ENCODE results near the gene RALGAPA1.

The RALGAPA1 gene

GRCh38 chr14:35533357-35534207, 275.5 kb downstream of the RALGAPA1 start, which contains the start of gene INSM2:
Gene INSM2, plus strand, starts transcription at chr14:35534164. Its CDS starts 89 bp downstream, at chr14:35534253.
- peak; percentile 67 to 70 for DNase-seq

DNA sequence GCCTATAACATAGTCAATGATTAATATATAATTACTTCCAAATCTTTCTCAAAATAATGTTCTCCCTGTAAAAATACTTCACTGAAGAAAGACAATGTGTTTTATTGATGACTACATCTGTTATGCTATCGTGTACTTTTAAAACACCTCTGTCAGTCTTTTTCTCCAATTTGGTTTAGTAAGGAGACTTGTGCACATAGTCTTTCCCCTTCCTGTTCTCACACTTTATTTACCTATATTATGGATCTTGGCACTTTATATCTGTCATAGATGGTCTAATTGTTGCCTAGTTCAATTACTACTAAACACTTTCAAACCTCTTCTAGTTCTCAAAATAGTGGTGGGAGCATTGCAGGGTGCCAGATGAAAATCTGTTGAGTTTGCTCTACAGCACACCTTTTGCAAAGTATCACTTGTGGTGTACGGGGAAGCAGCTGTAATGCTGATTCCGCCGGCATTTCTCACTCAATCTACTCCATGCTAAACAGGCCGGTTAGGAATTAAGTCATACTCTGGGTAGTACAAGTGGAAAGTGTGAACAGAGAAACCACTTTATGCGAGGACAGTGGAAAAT, 276.2 kb downstream of the RALGAPA1 start:
- DNase-seq = no peak

DNA sequence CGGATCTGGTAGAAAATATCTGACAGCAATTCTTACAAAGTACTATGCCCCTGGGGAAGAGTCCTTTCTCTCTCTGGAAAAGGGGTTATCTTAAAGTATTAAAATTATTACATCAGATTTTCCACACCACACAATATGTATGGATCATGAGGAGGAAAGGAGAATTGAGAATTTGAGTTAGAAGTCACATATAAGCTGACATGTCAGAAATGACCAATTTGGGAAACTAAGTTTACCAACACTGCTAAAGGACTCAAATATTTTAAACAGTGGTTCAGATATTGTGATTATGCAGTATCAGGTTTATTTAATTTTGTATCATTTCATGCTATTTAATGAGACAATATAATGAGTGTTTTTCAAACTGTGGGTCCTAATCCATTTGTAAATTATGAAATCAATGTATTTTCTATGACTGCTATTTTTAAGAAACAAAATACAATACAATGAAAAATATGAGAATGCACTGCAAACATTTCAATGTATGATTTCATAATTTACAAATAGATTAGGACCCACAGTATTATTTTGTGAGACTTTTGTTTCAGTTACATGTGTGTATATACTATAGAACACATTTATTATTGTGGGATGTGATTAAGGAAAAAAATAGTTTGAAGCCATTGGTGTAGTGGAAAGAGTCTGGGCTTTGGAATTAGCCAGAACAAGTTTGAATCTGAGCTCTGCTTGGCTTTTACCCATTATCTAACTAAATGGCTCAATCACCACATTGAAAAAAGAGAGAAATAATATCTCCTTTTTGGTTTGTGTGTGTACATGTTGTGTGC, 276.9 kb downstream of the RALGAPA1 start:
- no peak for DNase-seq

- no peak for DNase-seq
Observed at GRCh38 chr14:35526962-35527361, 282.1 kb downstream of the RALGAPA1 start.

DNA sequence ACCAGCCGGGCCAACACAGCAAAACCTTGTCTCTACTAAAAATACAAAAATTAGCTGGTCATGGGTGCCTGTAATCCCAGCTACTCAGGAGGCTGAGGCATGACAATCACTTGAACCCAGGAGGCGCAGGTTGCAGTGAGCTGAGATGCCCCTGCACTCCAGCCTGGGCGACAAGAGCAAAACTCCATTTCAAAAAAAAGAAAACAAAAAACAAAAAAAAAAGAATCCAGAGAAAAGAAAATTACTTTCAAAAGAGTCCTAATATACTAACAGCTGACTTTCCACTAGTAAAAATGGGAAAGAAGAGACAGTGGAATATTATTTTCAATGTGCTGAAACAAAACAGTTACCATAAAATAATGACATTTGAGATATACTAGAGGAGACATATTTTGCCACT, 283.4 kb downstream of the RALGAPA1 start:
- DNase-seq = no peak

DNA sequence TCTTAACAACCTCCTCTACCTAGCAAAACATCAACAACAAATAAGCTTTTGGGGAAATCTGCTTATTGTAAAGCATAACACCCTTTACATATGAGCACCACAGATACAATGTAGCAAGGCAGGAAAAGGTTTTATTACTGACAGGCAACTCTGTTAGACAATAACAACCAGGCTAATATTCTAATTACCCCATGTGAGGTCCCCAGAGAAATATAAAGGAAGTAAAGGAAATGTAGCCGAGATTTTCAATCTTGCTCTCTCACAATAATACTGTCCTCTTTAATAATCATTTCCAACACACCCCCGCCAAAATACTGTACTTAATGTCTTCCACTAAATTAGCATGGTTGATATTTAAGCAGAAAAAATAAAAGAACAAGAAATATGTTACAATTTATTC, 289.1 kb downstream of the RALGAPA1 start:
- DNase-seq = no peak

- no peak for DNase-seq
Observed at GRCh38 chr14:35515916-35516315, 293.2 kb downstream of the RALGAPA1 start.

- no peak for DNase-seq
Observed at GRCh38 chr14:35512765-35513164, 296.3 kb downstream of the RALGAPA1 start.

GRCh38 chr14:35509846-35510245, 299.2 kb downstream of the RALGAPA1 start:
- DNase-seq = no peak

DNA sequence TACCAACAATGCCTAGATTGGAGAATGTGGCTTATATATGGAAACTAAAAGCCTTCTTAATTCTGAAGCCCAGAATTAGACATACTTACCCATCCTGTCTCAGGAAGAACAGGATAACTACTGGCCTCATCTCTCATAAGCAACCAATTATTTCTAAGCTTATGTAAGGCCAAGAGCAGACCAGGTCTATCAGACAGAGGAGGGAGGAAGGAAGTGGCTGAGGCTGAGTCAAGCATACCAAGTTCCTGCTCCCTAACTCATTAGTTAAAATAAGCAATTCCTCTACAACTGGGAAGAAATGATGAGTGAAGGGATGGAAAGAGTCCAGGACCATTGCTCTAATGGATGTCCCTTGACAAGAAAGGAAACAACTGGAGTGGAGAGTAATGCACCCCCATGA, 302.2 kb downstream of the RALGAPA1 start:
- no peak for DNase-seq

DNA sequence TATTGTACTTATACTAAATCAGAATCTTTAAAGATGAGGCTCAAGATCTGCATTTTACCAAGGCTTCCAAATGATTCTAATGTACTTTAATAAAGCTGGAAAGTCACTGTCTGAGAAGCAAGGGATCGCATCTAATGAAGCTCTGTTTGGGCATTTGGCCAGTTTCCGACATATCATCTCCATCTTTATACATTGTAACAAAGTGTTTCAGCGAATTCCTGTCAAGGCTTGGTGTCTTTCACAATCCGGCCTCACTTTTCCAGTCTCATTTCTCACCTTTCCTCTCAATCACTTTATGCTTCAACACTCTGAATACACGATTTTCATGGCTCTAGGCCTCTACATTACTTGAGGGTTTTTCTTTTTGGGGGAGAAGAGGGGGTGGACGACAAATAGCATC, 302.6 kb downstream of the RALGAPA1 start:
- no peak for DNase-seq

- no peak for DNase-seq
Observed at GRCh38 chr14:35504260-35504659, 304.8 kb downstream of the RALGAPA1 start.

- DNase-seq = no peak
Observed at GRCh38 chr14:35503646-35504045, 305.4 kb downstream of the RALGAPA1 start.

- DNase-seq = no peak
Observed at GRCh38 chr14:35499180-35499579, 309.9 kb downstream of the RALGAPA1 start.

GRCh38 chr14:35495278-35495677, 313.8 kb downstream of the RALGAPA1 start:
- DNase-seq = no peak

DNA sequence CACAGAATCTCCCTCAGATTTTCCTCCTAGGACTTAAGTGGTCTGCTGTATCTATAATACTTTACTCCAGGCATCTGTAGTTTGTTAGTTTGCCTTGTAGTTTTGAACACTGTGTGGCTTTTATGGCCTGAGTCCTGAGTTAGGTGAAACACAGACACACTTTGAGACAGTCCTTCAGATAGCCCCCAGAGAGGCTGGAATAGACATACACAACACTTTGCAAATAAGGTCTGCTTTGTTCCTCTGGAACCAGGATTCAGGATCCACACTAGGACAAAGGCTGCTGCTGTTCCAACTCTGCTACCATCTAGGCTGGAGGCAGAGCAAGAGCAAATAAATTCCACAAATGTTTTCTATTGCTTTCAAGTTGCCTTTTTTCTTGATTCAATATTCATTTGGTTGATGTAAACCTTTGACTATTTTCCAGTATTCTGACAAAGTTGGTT, 316.5 kb downstream of the RALGAPA1 start:
- DNase-seq = no peak

Measured in stimulated activated CD4-positive, alpha-beta T cell treated with anti-CD3 and anti-CD28 coated beads, Interleukin-2, amount 100 ng/mL, for 48 hours (primary cell).